GM12878 (cell line): ENCODE results near the gene SOX18. TPM values are rescaled to one million over a fixed set of nuclear protein-coding genes. Genes with fewer than 3 reads are reported as not detected.

Source experiments
- ATF7 ChIP-seq: fragments of 450-650 bp; IDR thresholded peaks from 2 replicates; pipeline ENCODE4 v1.6.1; 2016; ENCODE audit warnings: low read depth, mild to moderate bottlenecking
- EED ChIP-seq: sonication (generic); IDR thresholded peaks from 2 replicates; pipeline ENCODE4 v1.6.1; 2016; ENCODE audit warnings: antibody characterized with exemption, low read depth
- EP300 ChIP-seq, 2 experiments: fragments of 150-350 bp in 1 of 2; IDR thresholded peaks; 2 replicates each; pipeline ENCODE4 v1.6.1; 2011 to 2012; ENCODE audit warnings: low read depth in 2 of 2, low read length in 2 of 2, borderline replicate concordance in 1 of 2, improper control_type of control experiment in 1 of 2, inconsistent platforms in 1 of 2; ENCODE audit not compliant: control insufficient read depth in 1 of 2
- ESRRA ChIP-seq: IDR thresholded peaks from 2 replicates; pipeline ENCODE4 v1.6.1; 2012; ENCODE audit warnings: mild to moderate bottlenecking, low read length, improper control_type of control experiment
- HDGF ChIP-seq: fragments of 450-650 bp; IDR thresholded peaks from 2 replicates; pipeline ENCODE4 v1.6.1; 2016; ENCODE audit warnings: antibody characterized with exemption
- NR2C2 ChIP-seq: IDR thresholded peaks from 2 replicates; pipeline ENCODE4 v1.6.1; 2011; ENCODE audit warnings: borderline replicate concordance, low read depth; ENCODE audit not compliant: control insufficient read depth, insufficient read length
- RB1 ChIP-seq: fragments of 450-650 bp; formaldehyde crosslinking; IDR thresholded peaks from 2 replicates; pipeline ENCODE4 v1.6.1; 2017; ENCODE audit warnings: mild to moderate bottlenecking, borderline replicate concordance
- RELB ChIP-seq: fragments of 450-650 bp; IDR thresholded peaks from 2 replicates; pipeline ENCODE4 v1.6.1; 2017; ENCODE audit warnings: low read depth, mild to moderate bottlenecking, moderate library complexity
- SKIL ChIP-seq: fragments of 450-650 bp; IDR thresholded peaks from 2 replicates; pipeline ENCODE4 v1.6.1; 2017; ENCODE audit warnings: mild to moderate bottlenecking, low read depth, inconsistent platforms; ENCODE audit not compliant: poor library complexity, severe bottlenecking
- SMAD1 ChIP-seq: fragments of 450-650 bp; IDR thresholded peaks from 2 replicates; pipeline ENCODE4 v1.6.1; 2018; ENCODE audit warnings: mild to moderate bottlenecking, low read depth; ENCODE audit not compliant: partially characterized antibody
- SPI1 ChIP-seq: IDR thresholded peaks from 2 replicates; pipeline ENCODE4 v1.6.1; 2011; ENCODE audit warnings: low read depth, mild to moderate bottlenecking, low read length, moderate library complexity, borderline replicate concordance; ENCODE audit not compliant: insufficient read depth
- TAF1 ChIP-seq: IDR thresholded peaks from 2 replicates; pipeline ENCODE4 v1.6.1; 2011; ENCODE audit warnings: mild to moderate bottlenecking, low read depth, low read length, borderline replicate concordance
- ZNF207 ChIP-seq: fragments of 450-650 bp; IDR thresholded peaks from 2 replicates; pipeline ENCODE4 v1.6.1; 2014; ENCODE audit warnings: antibody characterized with exemption, mild to moderate bottlenecking, borderline replicate concordance
- ZNF274 ChIP-seq: IDR thresholded peaks from one replicate; pipeline ENCODE4 v1.8.0; 2011; ENCODE audit not compliant: insufficient read length, insufficient read depth
- polyA plus RNA-seq, 11 experiments: library from polyadenylated mRNA; depleted of rRNA in 4 of 11; unstranded in 6 of 11; stranded (reverse) in 5 of 11; fragments of >200 nt; fragmentation: Nextera tagmentation in 4 of 11; fragmentation: Illumina TruSeq in 1 of 11; extraction: Ambion mirVana in 4 of 11; extraction: Trizol in 1 of 11; gene quantifications; 1 replicate in 1 of 11; 2 replicates in 10 of 11; pipeline versions ENCODE4 v1.2.1 to v1.2.3, GENCODE V29; 2011 to 2016; ENCODE audit warnings: inconsistent platforms in 2 of 11, missing spikeins in 2 of 11, low read depth in 1 of 11
- total RNA-seq, 4 experiments: library from RNA; depleted of rRNA in 3 of 4; stranded (reverse); fragments of >200 nt in 3 of 4; fragmentation: Illumina TruSeq in 1 of 4; extraction: Trizol in 1 of 4; gene quantifications; 2 replicates each; pipeline versions ENCODE4 v1.2.1 to v1.2.3, GENCODE V29; 2013 to 2021
- TF ChIP-seq, protein P1 (sequence below): fragments of 450-650 bp; IDR thresholded peaks from 2 replicates; pipeline ENCODE4 v1.6.1; 2014; ENCODE audit warnings: mild to moderate bottlenecking
- TF ChIP-seq, protein P2 (sequence below): fragments of 450-650 bp; IDR thresholded peaks from 2 replicates; pipeline ENCODE4 v1.6.1; 2017; ENCODE audit warnings: mild to moderate bottlenecking, moderate library complexity
- TF ChIP-seq, protein P3 (sequence below): IDR thresholded peaks from 2 replicates; pipeline ENCODE4 v1.6.1; 2011; ENCODE audit warnings: borderline replicate concordance, low read depth, mild to moderate bottlenecking, moderate library complexity, low read length; ENCODE audit not compliant: insufficient read depth, poor library complexity, severe bottlenecking

The SOX18 gene
- total and polyA plus RNA-seq, 10 of the 15 experiments (the other 5 are each of a cell fraction or from before 2014, with no cell fraction given): 0.05 to 5.6 (median 0.28) TPM; not detected in 3

GRCh38 chr20:64079273-64080012 lies 30.0 kb upstream of the SOX18 start, which contains the start of gene RGS19 (continued):
- TF ChIP-seq NR2C2 (no peak), TAF1 (no peak), EED (no peak), SKIL (no peak), EP300 (IDR thresholded peaks at IDR 0.05; ENCODE audit: borderline replicate concordance in 1 of 2, control insufficient read depth in 1 of 2, low read depth in 2 of 2, low read length in 2 of 2) (no peak), RB1 (peak; percentile 18; the same call in 1 of the 2 replicates), ZNF207 (no peak), ESRRA (no peak), SPI1 (peak; percentile 74), RELB (no peak), ATF7 (no peak), HDGF (no peak), SMAD1 (no peak), ZNF274 (no peak)
- TF ChIP-seq, protein P1, sequence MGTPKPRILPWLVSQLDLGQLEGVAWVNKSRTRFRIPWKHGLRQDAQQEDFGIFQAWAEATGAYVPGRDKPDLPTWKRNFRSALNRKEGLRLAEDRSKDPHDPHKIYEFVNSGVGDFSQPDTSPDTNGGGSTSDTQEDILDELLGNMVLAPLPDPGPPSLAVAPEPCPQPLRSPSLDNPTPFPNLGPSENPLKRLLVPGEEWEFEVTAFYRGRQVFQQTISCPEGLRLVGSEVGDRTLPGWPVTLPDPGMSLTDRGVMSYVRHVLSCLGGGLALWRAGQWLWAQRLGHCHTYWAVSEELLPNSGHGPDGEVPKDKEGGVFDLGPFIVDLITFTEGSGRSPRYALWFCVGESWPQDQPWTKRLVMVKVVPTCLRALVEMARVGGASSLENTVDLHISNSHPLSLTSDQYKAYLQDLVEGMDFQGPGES: no peak
- TF ChIP-seq, protein P2, sequence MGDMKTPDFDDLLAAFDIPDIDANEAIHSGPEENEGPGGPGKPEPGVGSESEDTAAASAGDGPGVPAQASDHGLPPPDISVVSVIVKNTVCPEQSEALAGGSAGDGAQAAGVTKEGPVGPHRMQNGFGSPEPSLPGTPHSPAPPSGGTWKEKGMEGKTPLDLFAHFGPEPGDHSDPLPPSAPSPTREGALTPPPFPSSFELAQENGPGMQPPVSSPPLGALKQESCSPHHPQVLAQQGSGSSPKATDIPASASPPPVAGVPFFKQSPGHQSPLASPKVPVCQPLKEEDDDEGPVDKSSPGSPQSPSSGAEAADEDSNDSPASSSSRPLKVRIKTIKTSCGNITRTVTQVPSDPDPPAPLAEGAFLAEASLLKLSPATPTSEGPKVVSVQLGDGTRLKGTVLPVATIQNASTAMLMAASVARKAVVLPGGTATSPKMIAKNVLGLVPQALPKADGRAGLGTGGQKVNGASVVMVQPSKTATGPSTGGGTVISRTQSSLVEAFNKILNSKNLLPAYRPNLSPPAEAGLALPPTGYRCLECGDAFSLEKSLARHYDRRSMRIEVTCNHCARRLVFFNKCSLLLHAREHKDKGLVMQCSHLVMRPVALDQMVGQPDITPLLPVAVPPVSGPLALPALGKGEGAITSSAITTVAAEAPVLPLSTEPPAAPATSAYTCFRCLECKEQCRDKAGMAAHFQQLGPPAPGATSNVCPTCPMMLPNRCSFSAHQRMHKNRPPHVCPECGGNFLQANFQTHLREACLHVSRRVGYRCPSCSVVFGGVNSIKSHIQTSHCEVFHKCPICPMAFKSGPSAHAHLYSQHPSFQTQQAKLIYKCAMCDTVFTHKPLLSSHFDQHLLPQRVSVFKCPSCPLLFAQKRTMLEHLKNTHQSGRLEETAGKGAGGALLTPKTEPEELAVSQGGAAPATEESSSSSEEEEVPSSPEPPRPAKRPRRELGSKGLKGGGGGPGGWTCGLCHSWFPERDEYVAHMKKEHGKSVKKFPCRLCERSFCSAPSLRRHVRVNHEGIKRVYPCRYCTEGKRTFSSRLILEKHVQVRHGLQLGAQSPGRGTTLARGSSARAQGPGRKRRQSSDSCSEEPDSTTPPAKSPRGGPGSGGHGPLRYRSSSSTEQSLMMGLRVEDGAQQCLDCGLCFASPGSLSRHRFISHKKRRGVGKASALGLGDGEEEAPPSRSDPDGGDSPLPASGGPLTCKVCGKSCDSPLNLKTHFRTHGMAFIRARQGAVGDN: peak; percentile 59; the same call in 1 of the 2 replicates
- TF ChIP-seq, protein P3, sequence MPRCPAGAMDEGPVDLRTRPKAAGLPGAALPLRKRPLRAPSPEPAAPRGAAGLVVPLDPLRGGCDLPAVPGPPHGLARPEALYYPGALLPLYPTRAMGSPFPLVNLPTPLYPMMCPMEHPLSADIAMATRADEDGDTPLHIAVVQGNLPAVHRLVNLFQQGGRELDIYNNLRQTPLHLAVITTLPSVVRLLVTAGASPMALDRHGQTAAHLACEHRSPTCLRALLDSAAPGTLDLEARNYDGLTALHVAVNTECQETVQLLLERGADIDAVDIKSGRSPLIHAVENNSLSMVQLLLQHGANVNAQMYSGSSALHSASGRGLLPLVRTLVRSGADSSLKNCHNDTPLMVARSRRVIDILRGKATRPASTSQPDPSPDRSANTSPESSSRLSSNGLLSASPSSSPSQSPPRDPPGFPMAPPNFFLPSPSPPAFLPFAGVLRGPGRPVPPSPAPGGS: no peak
